Measurements from ENCODE around the gene KCTD17.

DNA sequence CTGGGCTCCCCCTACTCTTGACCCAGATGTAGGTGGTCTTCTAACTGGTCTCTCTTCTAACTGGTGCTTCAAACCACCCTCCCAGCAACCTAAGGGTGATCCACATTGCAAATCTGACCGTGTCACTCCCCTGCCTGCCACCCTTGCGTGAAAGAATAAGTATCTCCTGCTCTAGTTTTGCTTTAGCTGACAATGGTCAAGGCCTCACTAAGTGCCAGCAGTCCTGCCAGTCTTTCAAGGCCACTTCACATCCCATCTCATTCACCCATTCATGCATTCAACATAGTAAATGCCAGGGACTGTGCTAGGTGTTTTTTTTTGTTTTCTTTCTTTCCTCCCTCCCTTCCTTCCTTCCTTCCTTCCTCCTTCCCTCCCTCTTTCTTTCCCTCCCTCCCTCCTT is 2.3 kb upstream of the KCTD17 start:
- TF ChIP-seq, protein P1, sequence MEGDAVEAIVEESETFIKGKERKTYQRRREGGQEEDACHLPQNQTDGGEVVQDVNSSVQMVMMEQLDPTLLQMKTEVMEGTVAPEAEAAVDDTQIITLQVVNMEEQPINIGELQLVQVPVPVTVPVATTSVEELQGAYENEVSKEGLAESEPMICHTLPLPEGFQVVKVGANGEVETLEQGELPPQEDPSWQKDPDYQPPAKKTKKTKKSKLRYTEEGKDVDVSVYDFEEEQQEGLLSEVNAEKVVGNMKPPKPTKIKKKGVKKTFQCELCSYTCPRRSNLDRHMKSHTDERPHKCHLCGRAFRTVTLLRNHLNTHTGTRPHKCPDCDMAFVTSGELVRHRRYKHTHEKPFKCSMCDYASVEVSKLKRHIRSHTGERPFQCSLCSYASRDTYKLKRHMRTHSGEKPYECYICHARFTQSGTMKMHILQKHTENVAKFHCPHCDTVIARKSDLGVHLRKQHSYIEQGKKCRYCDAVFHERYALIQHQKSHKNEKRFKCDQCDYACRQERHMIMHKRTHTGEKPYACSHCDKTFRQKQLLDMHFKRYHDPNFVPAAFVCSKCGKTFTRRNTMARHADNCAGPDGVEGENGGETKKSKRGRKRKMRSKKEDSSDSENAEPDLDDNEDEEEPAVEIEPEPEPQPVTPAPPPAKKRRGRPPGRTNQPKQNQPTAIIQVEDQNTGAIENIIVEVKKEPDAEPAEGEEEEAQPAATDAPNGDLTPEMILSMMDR (IDR thresholded peaks at IDR 0.05): no peak
- no peak for TF ChIP-seq EZH2phosphoT487 (IDR thresholded peaks at IDR 0.05)
